NB4 (cell line): Measurements from ENCODE around the gene IFT25.
"Not testable (repeated sequence)": the region's sequence is repeated elsewhere in the genome, so short reads cannot be mapped to it uniquely, and the experiment has no call there.

Experiments used
- MYC ChIP-seq: IDR thresholded peaks from 2 replicates; pipeline ENCODE4 v1.6.1; 2011; ENCODE audit warnings: low read depth, low read length
- POLR2A ChIP-seq: IDR thresholded peaks from 2 replicates; pipeline ENCODE4 v1.6.1; 2011; ENCODE audit warnings: mild to moderate bottlenecking; ENCODE audit not compliant: insufficient read length; ENCODE audit errors: extremely low read depth
- TF ChIP-seq, protein P1 (sequence below): IDR thresholded peaks from one replicate; pipeline ENCODE4 v1.5.1; 2012; ENCODE audit warnings: low read depth, low read length

DNA sequence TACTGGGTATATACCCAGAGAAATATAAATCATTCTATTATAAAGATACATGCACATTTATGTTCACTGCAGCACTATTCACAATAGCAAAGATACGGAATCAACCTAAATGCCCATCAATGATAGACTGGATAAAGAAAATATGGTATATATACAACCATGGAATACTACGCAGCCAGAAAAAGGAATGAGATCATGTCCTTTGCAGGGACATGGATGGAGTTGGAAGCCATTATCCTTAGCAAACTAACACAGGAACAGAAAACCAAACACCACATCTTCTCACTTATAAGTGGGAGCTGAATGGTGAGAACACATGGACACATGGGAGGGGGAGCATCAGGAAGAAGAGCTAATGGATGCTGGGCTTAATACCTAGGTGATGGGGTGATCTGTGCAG lies 63.6 kb downstream of the IFT25 start:
- TF ChIP-seq, protein P1, sequence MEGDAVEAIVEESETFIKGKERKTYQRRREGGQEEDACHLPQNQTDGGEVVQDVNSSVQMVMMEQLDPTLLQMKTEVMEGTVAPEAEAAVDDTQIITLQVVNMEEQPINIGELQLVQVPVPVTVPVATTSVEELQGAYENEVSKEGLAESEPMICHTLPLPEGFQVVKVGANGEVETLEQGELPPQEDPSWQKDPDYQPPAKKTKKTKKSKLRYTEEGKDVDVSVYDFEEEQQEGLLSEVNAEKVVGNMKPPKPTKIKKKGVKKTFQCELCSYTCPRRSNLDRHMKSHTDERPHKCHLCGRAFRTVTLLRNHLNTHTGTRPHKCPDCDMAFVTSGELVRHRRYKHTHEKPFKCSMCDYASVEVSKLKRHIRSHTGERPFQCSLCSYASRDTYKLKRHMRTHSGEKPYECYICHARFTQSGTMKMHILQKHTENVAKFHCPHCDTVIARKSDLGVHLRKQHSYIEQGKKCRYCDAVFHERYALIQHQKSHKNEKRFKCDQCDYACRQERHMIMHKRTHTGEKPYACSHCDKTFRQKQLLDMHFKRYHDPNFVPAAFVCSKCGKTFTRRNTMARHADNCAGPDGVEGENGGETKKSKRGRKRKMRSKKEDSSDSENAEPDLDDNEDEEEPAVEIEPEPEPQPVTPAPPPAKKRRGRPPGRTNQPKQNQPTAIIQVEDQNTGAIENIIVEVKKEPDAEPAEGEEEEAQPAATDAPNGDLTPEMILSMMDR = not testable (repeated sequence)
- TF ChIP-seq POLR2A, MYC: not testable (repeated sequence)
